Activated gamma-delta T cell treated with Interleukin-2 at 50 U/mL for 16 hours (primary cell): Measurements from ENCODE around the gene SLC27A4.

Experiments
- DNase-seq: peaks from one replicate; pipeline ENCODE4 v3.0.0-alpha.2; 2020

The SLC27A4 gene

GRCh38 chr9:128369024-128369706 lies 28.8 kb downstream of the SLC27A4 start:
- no peak for DNase-seq

DNA sequence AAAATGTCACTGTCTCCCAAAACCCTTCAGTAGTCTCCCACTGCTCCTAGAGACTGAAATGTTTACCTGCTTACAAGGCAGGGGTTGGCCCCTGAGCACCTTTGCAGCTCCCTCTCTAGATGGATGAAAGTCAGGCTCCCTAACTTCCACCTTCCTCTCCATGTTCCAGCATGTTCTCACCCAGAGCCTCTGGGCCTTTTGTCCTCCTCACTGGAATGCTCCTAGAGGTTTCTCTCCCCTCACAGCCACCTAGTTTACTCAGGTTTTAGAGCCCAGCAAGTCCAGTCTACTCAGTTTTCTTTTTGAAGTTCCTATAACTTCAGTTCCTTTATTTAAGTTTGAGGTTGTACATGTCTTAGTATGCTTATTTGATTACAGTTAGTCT lies 30.0 kb downstream of the SLC27A4 start:
- no peak for DNase-seq

- peak; percentile 94 for DNase-seq
These were observed 30.7 kb downstream of the SLC27A4 start, which contains the start of gene URM1 for GRCh38 chr9:128370752-128371629. TSS of gene URM1 (plus strand) at chr9:128371374. CDS start at chr9:128371381, 7 bp downstream.

- no peak for DNase-seq
These were observed 31.3 kb downstream of the SLC27A4 start for GRCh38 chr9:128371630-128372117.

- no peak for DNase-seq
These were observed 31.9 kb downstream of the SLC27A4 start for GRCh38 chr9:128372188-128372641.

DNA sequence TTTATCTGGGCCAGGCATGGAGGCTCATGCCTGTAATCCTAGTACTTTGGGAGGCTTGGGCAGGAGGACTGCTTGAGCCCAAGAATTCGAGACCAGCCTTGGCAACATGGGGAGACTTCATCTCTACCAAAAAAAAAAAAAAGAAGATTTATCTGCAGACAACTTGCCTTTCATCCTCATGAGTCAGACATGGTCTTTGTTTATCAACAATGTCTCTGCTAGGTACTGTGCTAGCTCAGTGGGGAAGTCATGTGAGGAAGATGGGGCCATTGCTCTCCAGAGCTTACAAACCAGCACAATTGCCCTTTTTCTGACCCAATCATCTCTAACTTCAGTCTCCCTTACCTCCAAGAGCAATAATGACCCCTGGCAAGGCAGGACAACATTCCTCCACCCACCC lies 32.5 kb downstream of the SLC27A4 start:
- DNase-seq: no peak

GRCh38 chr9:128374221-128374675 lies 33.9 kb downstream of the SLC27A4 start:
- no peak for DNase-seq

- no peak for DNase-seq
These were observed 35.5 kb downstream of the SLC27A4 start for GRCh38 chr9:128375865-128376264.

DNA sequence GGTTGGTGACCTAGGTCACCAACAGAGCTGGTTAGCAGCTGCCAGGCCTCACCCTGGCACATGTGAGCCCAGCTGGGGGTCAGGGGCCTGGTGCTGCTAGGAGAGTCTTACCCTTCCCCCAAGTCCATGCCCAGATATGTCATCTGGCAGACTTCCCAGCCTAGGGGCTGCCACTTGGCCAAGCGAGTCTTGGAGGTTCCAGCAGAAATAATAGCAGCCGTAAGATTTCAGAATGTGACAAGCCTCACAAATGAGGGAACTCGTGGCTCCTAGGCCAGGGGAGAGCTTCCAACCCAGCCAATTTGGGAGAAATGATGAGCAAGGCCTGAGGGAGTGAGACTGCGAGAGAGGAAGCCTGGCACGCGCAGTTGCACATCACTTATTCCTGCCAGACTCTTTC lies 41.9 kb downstream of the SLC27A4 start:
- DNase-seq: no peak

GRCh38 chr9:128383007-128383753 lies 42.9 kb downstream of the SLC27A4 start:
- no peak for DNase-seq

DNA sequence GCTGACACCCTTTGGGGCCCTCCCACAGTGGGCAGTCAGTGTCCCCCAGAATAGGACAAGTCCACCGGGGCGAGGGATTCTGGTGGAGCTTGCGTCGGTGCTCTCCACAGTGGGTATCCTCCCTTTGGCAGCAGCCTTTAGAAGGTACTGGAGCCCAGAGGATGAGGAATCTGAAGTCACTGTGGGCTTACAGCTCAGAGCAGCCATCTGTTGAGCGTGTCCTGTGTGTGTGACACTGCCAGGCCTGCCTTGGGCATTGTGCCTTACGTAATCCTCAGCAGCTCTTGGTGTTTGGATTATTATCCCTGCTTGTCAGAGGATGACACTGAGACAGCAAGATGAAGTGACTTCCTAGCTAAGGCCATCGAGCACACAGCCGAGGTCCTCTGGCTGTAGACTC lies 43.5 kb downstream of the SLC27A4 start:
- no peak for DNase-seq

DNA sequence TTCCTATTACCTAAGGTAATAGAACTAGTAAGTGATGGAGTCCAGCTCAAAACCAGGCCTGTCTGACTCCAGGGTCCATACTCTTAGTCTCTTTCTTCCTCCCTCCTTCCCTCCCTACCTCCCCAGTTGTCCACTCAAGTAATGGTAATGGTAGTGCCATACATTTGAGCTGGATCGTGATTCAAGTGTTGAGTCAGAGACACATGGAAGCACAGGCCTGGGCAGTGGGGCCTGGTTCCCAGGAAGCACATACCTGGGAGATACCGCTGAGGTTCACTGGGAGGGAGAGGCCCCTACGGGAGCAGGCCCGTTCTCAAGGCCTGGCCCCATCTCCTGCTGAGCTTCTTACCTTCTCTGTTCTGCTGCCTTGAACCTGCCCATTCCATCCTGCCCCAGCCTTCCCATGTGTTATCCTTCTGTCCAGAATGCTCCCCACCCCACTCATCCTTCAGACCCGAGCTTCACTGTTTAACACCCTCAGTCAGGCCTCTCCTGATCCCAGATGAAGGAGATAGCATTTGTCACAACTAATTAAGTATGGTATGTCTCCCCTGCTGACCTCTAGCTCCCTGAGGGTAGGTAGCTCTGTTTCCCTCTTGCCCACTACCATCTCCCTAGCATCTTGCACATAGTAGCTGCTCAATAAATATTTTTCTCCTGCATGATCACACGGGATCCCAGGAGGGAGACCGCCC lies 44.6 kb downstream of the SLC27A4 start:
- no peak for DNase-seq

DNA sequence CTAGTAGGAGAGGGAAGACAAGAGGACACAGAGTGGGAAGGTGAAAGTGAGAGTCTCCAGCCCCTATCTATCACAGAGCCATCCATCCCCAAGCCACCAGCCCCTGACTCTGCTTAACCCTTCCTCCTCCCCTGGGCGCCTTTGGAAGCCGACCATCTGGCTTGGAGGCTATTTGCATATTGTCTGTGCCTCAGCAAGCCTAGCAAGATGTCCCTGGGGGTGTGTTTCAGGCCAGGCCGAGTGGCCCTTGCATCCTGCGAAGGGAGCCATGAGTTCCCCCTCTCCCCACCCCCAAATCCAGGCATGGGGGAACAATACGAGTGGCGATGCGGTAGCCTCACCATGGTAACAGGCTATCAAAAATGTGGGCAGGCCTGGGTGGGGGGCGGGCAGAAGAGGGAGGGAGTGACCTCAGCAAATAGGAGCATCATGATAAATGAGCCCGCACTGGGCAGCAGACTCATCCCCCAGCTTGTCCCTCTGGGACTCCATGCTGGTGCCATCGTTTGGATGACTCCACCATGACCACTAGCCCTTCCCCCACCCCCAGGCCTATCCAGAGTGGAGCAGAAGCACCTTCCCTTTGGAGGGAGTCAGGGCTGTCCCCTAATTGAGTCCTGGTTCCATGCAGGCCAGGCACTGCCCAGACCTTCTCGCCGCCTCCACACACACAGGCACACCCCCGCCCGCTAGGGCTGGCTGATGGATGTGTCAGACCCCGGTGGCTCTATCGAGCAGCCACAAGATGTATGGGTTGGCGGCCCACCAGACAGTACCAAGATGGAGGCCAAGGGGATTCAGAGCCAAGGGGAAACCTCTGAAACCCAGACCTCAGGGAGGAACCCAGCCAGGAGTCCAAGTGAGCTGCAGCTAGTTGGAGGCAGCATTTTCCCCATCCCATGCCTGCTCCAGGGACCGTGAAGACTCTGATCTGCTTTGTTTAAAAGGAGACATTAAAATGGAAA lies 45.5 kb downstream of the SLC27A4 start:
- no peak for DNase-seq

- no peak for DNase-seq
These were observed 47.8 kb downstream of the SLC27A4 start for GRCh38 chr9:128388150-128388549.

DNA sequence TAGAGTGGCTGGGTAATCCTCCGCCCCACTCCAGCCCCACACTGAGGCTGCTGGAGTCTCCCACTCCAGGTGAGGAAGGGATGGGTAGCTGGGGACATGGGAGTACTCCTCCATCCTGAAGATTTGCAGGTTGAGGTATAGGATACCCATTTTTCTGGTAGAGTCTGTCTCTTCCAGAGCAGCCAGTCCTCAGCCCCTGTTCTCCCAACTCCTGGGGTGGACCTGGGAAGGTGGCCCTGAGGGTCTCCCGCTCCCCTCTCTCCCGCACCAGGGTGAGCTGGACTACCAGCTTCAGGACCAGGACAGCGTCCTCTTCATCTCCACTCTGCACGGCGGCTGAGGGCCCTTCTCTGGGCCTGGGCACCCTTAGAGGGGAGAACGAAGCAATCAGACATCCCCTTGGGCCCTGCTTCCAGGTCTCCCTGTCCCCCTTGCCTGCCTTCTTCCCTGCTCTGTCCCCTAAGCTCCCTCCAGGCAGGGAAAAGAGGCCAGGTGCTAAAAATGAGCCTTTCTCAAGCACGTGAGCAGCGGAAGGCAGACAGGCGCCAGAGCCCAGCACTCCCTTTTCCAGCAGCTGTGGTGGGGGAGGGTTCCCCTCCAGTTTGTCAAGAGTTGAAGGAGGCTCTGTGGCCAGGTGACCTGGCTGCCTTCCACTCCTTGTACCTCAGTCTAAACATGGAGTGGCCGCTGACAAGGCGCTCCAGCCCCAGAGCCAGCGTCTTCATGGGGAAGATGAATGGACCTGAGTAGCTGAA lies 49.2 kb downstream of the SLC27A4 start:
- DNase-seq: no peak

GRCh38 chr9:128390150-128390812 lies 50.0 kb downstream of the SLC27A4 start:
- DNase-seq: no peak

DNA sequence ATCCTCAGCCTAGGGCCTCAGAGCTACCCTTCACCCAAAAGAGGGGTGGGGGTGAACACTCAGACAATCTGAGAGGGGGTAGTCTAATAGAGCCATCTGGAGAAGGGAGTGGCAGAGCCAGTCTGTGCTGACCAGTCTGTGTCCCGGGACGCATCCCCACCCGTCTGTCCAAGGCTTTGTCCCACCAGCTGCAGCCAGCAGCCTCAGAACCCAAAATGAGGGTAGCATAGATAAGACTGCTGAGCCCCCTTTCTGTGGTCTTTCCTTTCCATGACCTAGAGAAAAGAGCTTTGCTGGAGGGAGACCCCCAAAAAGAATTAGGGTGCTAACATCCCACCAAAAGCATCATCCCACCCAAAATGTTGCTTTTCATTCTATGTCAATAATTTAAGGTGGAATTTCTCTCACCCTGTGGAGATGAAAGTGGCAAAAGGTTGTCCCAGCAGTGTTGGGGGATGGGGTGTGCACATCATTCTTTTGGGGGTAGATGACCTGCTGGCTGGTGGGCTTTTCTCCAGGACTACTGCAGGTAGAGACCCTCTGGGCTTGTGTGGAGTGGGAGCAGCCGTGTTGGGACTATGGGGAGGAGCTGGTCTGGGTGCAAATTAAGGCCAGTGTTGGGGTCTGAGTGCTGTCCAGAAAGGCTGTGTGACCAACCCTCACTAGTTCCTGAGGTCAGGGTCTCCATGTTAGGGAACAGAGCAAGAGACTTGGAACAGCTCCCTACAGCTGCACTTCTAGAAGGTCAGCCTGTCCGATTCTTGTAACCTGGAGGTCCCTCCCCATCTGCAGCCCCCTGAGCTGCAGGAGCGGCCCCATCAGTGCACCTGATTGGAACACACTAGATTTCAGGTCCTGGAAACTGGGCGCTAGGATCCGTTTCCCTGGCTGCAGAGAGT lies 50.7 kb downstream of the SLC27A4 start:
- no peak for DNase-seq

DNA sequence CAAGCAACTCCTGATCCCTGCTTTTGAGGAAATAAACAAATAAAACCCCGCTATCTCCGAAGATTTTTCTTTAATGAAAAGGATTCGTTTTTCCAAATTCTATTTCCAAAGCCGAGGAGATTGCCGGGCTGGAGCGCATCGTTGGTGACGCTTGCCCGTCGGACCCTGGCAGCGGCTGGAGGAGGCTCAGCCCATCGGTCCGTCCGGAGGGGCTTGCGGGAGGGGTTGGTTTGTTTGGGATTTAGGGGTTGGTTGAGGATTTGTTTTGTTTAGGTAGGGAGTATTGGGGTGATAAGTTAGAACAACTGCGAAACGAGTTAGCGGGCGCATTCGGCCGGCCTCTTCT lies 51.6 kb downstream of the SLC27A4 start:
- no peak for DNase-seq
